K562 (cell line): Measurements from ENCODE around the gene CBX1. TPM values are rescaled to one million over a fixed set of nuclear protein-coding genes. Genes with fewer than 3 reads are reported as not detected.

Source experiments
- CBX3 ChIP-seq, 2 experiments: IDR thresholded peaks; 1 replicate in 1 of 2; 2 replicates in 1 of 2; pipeline ENCODE4 v1.6.1; 2012; ENCODE audit warnings: inconsistent platforms in 2 of 2, low read length in 2 of 2, borderline replicate concordance in 1 of 2, control low read depth in 1 of 2
- HSF4 ChIP-seq: fragments of 250-450 bp; sonication (Bioruptor Pico); IDR thresholded peaks from 2 replicates; pipeline ENCODE4 v2.1.2; 2022; ENCODE audit warnings: mild to moderate bottlenecking, moderate library complexity, borderline replicate concordance
- IFI16 ChIP-seq: fragments of 250-450 bp; sonication (Bioruptor Pico); IDR thresholded peaks from 2 replicates; pipeline ENCODE4 v2.1.2; 2022; ENCODE audit warnings: mild to moderate bottlenecking, inconsistent platforms
- IRF2 ChIP-seq: sonication (generic); formaldehyde crosslinking; IDR thresholded peaks from 2 replicates; pipeline ENCODE4 v1.8.1; 2022; ENCODE audit warnings: mild to moderate bottlenecking, missing genetic modification reagents
- NFIC ChIP-seq: fragments of 450-650 bp; IDR thresholded peaks from 2 replicates; pipeline ENCODE4 v1.6.1; 2017; ENCODE audit warnings: mild to moderate bottlenecking, inconsistent platforms
- NFXL1 ChIP-seq: fragments of 450-650 bp; formaldehyde crosslinking; IDR thresholded peaks from 2 replicates; pipeline ENCODE4 v1.4.0; 2021; ENCODE audit warnings: mild to moderate bottlenecking
- NR4A1 ChIP-seq, 2 experiments: fragments of 250-450 bp in 1 of 2; fragments of 450-650 bp in 1 of 2; sonication (Bioruptor Pico) in 1 of 2; IDR thresholded peaks; 2 replicates each; pipeline versions ENCODE4 v1.4.0 to v1.6.1; 2016 to 2020; ENCODE audit warnings: mild to moderate bottlenecking in 2 of 2, missing compliant biosample characterization in 1 of 2, missing genetic modification characterization in 1 of 2, moderate library complexity in 1 of 2
- NRF1 ChIP-seq, 2 experiments: fragments of 450-650 bp; IDR thresholded peaks in 1 of 2; conservative IDR thresholded peaks in 1 of 2; 2 replicates each; pipeline ENCODE4 v1.6.1; 2014; ENCODE audit warnings: mild to moderate bottlenecking in 2 of 2
- PCBP1 ChIP-seq: fragments of 200-400 bp; formaldehyde crosslinking; IDR thresholded peaks from 2 replicates; pipeline ENCODE4 v1.6.1; 2018; ENCODE audit warnings: mild to moderate bottlenecking, low read depth, low read length; ENCODE audit not compliant: poor library complexity, severe bottlenecking
- PHB ChIP-seq: fragments of 250-450 bp; sonication (Bioruptor Pico); IDR thresholded peaks from 2 replicates; pipeline ENCODE4 v1.5.0; 2021
- PHB2 ChIP-seq: fragments of 450-650 bp; IDR thresholded peaks from 2 replicates; pipeline ENCODE4 v1.6.1; 2017; ENCODE audit warnings: low read depth
- RAD51 ChIP-seq: fragments of 450-650 bp; IDR thresholded peaks from 2 replicates; pipeline ENCODE4 v1.7.1; 2016; ENCODE audit warnings: low read depth, mild to moderate bottlenecking, borderline replicate concordance
- RBM22 ChIP-seq: fragments of 200-400 bp; formaldehyde crosslinking; IDR thresholded peaks from 2 replicates; pipeline ENCODE4 v1.6.1; 2018; ENCODE audit warnings: low read length, low read depth; ENCODE audit not compliant: poor library complexity, severe bottlenecking
- RFX5 ChIP-seq: IDR thresholded peaks from 2 replicates; pipeline ENCODE4 v1.6.1; 2011; ENCODE audit warnings: low read depth, mild to moderate bottlenecking, improper control_type of control experiment, low read length
- SMARCB1 ChIP-seq: IDR thresholded peaks from 2 replicates; pipeline ENCODE4 v1.6.1; 2011; ENCODE audit warnings: improper control_type of control experiment, low read depth; ENCODE audit not compliant: insufficient read length
- TBP ChIP-seq: optimal IDR thresholded peaks from 2 replicates; pipeline ENCODE3; 2011; ENCODE audit warnings: low read depth, low read length, improper control_type of control experiment
- TCFL5 ChIP-seq: fragments of 250-450 bp; sonication (Bioruptor Pico); conservative IDR thresholded peaks from 2 replicates; pipeline ENCODE4 v1.6.1; 2021; ENCODE audit warnings: mild to moderate bottlenecking, moderate library complexity, matching md5 sums
- TEAD4 ChIP-seq, 2 experiments: sonication (generic) in 1 of 2; formaldehyde crosslinking in 1 of 2; IDR thresholded peaks; 2 replicates each; pipeline versions ENCODE4 v1.6.1 to v1.8.0; 2012 to 2022; ENCODE audit warnings: borderline replicate concordance in 1 of 2, inconsistent platforms in 1 of 2, low read length in 1 of 2, mild to moderate bottlenecking in 1 of 2, missing genetic modification reagents in 1 of 2
- ZNF76 ChIP-seq: fragments of 250-450 bp; sonication (Bioruptor Pico); IDR thresholded peaks from 2 replicates; pipeline ENCODE4 v1.4.0; 2020; ENCODE audit warnings: mild to moderate bottlenecking, moderate library complexity, borderline replicate concordance
- ZNF785 ChIP-seq: fragments of 250-450 bp; sonication (Bioruptor Pico); IDR thresholded peaks from 2 replicates; pipeline ENCODE4 v1.4.0; 2020; ENCODE audit warnings: mild to moderate bottlenecking
- ZNF79 ChIP-seq: fragments of 250-450 bp; sonication (Bioruptor Pico); IDR thresholded peaks from 2 replicates; pipeline ENCODE4 v1.4.0; 2020; ENCODE audit warnings: low read depth, mild to moderate bottlenecking, moderate library complexity
- polyA plus RNA-seq, 8 experiments: library from polyadenylated mRNA; depleted of rRNA in 4 of 8; stranded (reverse) in 5 of 8; unstranded in 3 of 8; fragments of >200 nt; fragmentation: Nextera tagmentation in 2 of 8; fragmentation: Illumina TruSeq in 1 of 8; extraction: Ambion mirVana in 2 of 8; extraction: Trizol in 1 of 8; gene quantifications; 2 replicates each; pipeline versions ENCODE4 v1.2.1 to v1.2.3, GENCODE V29; 2011 to 2014; ENCODE audit warnings: inconsistent platforms in 1 of 8, missing spikeins in 1 of 8
- total RNA-seq, 7 experiments: library from RNA; depleted of rRNA in 6 of 7; stranded (reverse); fragments of >200 nt in 6 of 7; fragmentation: Illumina TruSeq in 2 of 7; extraction: Trizol in 2 of 7; gene quantifications; 2 replicates each; pipeline versions ENCODE4 v1.2.1 to v1.2.3, GENCODE V29; 2011 to 2021; ENCODE audit warnings: low replicate concordance in 1 of 7
- TF ChIP-seq, protein P1 (sequence below): IDR thresholded peaks from 2 replicates; pipeline ENCODE4 v1.6.1; 2012; ENCODE audit warnings: low read depth, low read length, improper control_type of control experiment, borderline replicate concordance
- TF ChIP-seq, protein P2 (sequence below): fragments of 250-450 bp; sonication (Bioruptor Pico); IDR thresholded peaks from 2 replicates; pipeline ENCODE4 v1.8.0; 2021; ENCODE audit warnings: borderline replicate concordance, mild to moderate bottlenecking, moderate library complexity; ENCODE audit not compliant: poor library complexity, severe bottlenecking
- TF ChIP-seq, protein P3 (sequence below): sonication (generic); formaldehyde crosslinking; IDR thresholded peaks from 2 replicates; pipeline ENCODE4 v1.8.0; 2022; ENCODE audit warnings: missing genetic modification reagents, mild to moderate bottlenecking, borderline replicate concordance

Gene CBX1
- total and polyA plus RNA-seq, 9 of the 15 experiments (the other 6 are each of a cell fraction or from before 2014, with no cell fraction given), result 10.6 to 95.7 (median 52.7) TPM

DNA sequence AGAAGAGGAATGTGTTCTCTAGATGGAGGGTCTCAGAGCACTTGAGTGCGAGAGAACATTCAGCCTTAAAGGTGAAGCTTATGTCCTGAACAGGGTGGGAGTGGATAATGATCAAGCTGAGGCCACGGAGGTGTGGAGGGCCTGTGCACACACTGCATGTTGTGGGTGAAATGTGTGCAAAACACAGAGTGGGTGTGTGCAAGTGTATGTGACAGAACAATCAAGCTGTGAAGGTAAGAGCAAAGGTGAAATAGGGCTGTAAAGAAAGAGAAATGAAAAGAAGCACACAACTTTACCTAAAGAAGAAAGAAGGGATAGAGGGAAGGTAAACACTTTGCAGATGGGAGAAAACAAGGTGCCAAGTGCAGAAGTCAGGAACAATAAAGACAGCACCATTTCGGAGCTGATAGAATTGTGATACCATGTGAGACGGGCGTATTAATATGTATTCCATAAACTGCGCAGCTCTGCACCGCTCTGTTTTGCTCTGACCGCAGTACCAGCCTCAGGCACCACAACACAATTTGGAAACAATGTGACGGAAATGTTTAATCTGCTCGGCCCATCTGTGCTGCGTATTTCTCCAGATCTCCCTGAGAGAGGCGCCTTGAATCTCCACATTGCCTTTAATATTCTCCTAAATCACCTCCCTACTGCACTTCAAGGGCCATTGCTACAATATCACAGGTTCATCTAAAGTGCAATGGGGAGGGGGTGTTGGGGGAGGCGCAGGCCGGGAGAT, 46.9 kb upstream of the CBX1 start (continued):
- TF ChIP-seq ZNF785 (no peak), ZNF79 (CRISPR knock-in tag) (peak; percentile 18; the same call in 1 of the 2 replicates), RFX5 (no peak), HSF4 (CRISPR knock-in tag) (no peak), ZNF76 (CRISPR knock-in tag) (no peak), IRF2 (no peak), PHB (CRISPR knock-in tag) (no peak), SMARCB1 (no peak), NFXL1 (no peak), PCBP1 (no peak), TCFL5 (CRISPR knock-in tag) (no peak), NFIC (no peak), PHB2 (no peak), NR4A1 (CRISPR knock-in tag; IDR thresholded peaks at IDR 0.05) (no peak), NR4A1 (tag; IDR thresholded peaks at IDR 0.05) (0 out of 2 replicates have a peak, but pooled peaks have one; percentile 48), TBP (no peak), NRF1 (conservative IDR thresholded peaks at IDR 0.05 in 1 of 2, IDR thresholded peaks at IDR 0.05 in 1 of 2) (peak; percentile 73 to 75), RBM22 (no peak), IFI16 (CRISPR knock-in tag) (no peak), CBX3 (IDR thresholded peaks at IDR 0.05; ENCODE audit: borderline replicate concordance in 1 of 2, low read length in 2 of 2) (no peak), TEAD4 (IDR thresholded peaks at IDR 0.05; ENCODE audit: low read length) (peak; percentile 36; the same call in 1 of the 2 replicates), TEAD4 (CRISPR knock-in tag; IDR thresholded peaks at IDR 0.05; ENCODE audit: borderline replicate concordance) (no peak), RAD51 (no peak)
- TF ChIP-seq, protein P1, sequence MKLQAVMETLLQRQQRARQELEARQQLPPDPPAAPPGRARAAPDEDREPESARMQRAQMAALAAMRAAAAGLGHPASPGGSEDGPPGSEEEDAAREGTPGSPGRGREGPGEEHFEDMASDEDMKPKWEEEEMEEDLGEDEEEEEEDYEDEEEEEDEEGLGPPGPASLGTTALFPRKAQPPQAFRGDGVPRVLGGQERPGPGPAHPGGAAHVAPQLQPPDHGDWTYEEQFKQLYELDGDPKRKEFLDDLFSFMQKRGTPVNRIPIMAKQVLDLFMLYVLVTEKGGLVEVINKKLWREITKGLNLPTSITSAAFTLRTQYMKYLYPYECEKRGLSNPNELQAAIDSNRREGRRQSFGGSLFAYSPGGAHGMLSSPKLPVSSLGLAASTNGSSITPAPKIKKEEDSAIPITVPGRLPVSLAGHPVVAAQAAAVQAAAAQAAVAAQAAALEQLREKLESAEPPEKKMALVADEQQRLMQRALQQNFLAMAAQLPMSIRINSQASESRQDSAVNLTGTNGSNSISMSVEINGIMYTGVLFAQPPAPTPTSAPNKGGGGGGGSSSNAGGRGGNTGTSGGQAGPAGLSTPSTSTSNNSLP, result 0 out of 2 replicates have a peak, but pooled peaks have one; percentile 6
- TF ChIP-seq, protein P2, sequence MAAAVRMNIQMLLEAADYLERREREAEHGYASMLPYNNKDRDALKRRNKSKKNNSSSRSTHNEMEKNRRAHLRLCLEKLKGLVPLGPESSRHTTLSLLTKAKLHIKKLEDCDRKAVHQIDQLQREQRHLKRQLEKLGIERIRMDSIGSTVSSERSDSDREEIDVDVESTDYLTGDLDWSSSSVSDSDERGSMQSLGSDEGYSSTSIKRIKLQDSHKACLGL, result no peak
- TF ChIP-seq, protein P3, sequence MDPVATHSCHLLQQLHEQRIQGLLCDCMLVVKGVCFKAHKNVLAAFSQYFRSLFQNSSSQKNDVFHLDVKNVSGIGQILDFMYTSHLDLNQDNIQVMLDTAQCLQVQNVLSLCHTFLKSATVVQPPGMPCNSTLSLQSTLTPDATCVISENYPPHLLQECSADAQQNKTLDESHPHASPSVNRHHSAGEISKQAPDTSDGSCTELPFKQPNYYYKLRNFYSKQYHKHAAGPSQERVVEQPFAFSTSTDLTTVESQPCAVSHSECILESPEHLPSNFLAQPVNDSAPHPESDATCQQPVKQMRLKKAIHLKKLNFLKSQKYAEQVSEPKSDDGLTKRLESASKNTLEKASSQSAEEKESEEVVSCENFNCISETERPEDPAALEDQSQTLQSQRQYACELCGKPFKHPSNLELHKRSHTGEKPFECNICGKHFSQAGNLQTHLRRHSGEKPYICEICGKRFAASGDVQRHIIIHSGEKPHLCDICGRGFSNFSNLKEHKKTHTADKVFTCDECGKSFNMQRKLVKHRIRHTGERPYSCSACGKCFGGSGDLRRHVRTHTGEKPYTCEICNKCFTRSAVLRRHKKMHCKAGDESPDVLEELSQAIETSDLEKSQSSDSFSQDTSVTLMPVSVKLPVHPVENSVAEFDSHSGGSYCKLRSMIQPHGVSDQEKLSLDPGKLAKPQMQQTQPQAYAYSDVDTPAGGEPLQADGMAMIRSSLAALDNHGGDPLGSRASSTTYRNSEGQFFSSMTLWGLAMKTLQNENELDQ (CRISPR knock-in tag), result no peak
